NCI-H345 (cell line): ENCODE measurements around the gene DIAPH2.
"Not testable (repeated sequence)": the region's sequence is repeated elsewhere in the genome, so short reads cannot be mapped to it uniquely, and the experiment has no call there.

Experiments
- DNase-seq: peaks from one replicate; lab custom pipeline; 2025; lab: John Stamatoyannopoulos, UW

Gene DIAPH2

DNA sequence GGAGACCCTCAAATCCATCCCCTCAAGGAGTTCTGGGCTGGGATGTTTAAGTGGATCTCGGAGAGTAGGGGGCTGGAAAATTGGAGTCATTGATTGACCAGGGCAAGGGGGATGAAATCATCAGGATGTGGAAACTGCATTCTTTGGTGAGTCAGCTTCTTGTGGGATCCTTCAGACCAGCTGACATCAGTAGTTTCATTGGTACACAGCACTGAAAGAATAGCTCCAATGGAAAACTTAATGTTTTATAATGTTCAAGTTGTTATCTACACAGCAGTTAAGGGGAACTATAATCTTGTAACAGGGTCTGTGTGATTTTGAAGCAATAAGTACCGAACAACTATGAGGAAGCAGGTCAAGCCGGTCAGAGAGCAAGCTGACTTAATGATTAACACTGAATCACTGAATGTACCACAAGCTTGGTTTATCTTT, 705.1 kb downstream of the DIAPH2 start:
- no peak for DNase-seq

DNA sequence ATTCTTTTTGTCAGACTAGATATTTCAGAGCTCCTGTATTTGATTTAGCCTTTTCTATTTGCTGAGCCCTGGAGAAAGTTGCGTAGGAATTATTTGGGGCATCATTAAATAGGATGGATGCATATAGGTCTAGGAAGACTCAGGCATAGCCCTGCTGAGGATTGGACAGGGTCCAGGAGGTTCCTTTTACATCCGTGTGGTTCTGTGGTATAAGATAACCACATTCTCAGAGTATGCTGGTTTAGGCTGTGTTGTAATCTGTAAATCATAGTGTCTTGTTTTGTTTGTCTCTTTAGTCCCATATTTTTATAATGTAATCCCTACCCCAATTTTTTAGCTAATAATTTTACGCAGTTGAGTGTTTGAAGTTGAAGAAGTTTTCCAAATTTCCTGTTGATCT, 712.7 kb downstream of the DIAPH2 start:
- no peak for DNase-seq

DNA sequence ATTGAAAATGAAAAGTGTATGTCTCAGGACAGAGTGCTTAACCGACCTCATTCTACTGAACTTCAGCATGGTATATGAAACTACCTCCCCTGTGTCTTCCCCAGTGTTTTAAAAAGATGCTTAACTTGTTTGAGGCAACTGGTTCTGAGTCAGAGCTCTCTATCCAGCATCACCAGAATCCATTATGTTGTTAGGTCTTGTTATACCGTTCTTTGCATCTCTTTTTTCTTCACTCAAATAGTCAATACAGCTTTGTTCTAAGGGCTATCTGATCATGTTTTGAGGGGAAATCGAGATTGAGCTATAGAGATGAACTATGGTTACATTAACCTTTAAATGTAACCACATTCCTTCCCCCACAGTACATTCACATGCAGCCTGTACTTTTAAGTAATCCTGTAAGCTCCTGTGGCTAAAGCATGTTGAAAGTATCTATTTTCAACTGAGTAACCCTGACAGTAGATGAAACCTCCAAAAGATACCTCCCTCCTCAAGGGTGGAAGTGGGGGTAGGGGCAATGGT, 713.4 kb downstream of the DIAPH2 start:
- no peak for DNase-seq

DNA sequence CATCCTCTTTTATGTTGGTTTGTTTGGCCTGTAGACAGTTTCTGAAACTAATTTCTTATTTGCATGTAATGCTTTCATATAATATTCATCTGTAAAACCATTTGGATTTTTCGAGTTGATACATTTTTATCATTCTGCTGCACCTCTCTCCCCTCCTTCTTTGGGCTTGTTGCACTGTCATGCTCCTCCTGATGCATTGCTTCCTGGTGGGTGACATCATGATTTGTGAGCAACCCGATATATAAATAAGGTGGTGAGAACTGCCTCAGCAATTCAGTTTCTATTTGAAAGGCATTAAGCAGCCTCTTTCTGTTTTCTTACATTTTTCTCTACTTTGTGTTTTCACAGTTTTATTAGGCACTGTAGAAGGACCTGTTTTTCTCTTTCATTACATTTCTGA, 714.8 kb downstream of the DIAPH2 start:
- no peak for DNase-seq

DNA sequence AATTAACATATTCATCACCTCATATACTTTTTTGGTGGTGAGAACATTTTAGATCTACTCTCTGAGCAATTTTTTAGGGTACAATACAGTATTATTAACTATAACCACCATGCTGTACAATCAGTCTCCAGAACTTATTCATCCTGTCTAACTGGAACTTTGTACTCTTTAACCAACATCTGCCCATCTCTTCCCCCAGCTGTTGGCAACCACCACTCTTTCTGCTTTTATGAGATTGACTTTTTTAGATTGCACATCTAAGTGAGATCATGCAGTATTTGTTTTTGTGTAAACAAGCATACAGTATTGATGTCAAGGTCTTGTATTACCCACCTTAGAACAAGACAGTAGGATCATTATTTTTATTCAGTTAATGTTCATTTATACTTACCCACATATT, 715.9 kb downstream of the DIAPH2 start:
- no peak for DNase-seq

DNA sequence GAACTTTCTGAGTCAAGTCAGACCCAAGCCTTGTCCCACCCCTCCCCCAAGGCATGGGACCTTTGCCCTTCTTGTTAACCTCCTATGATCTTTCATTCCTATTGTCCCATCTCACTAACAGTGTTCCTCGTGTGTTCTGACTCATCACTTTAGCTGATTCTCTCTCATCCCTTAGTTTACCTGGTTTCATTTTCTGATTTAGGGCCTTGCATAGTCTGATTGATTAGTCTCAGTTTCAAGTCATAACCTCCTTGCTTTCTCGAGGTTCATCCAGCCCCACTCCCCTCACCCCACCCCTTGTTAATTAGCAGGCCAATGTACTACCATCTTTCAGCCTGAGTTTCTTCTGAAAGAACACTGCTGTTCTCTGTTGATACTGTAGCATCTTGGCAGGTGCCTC, 716.5 kb downstream of the DIAPH2 start:
- DNase-seq = no peak

DNA sequence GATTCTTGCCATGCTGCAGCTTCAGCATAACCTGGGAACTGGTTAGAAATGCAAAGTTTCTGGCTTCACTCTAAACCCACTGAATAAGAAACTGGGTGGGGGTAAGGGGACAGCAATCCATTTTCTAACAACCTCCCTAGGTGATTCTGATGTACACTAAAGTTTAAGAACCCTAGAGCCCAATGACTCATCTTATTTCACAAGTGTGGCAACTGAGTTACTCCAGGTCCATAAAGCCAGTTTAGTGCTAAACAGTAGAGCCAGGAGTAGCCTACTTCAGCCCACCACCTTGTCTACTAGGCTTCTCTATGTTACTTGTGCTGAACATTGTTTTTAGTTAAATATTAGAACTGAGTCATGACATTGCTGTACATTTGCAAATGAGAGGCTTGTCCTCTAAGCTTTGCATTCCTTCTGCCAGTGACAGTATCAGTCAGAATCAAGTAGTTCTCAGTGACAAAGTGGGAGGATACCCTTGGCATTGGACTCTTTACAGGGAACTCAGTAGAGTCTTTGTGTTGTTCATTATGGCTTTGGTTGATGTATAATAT, 717.0 kb downstream of the DIAPH2 start:
- DNase-seq = no peak

DNA sequence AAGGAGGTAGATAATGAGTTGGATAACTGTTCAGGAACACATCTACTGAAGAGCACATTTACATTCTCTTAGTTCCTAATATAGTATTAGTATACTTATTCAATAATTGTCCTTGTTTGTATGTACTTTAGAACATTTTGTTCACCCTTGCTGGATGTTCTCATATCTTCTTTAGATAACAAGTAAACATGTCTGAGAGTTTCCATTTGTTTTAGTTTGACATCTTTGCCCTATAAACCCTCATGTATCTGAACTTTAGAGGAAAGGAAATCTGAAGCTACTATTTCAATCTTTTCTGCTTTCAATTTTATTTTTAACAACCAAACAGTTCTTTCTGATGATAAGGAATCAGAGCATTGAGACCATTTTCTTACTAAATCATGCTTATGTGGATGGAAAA, 717.7 kb downstream of the DIAPH2 start:
- no peak for DNase-seq

DNA sequence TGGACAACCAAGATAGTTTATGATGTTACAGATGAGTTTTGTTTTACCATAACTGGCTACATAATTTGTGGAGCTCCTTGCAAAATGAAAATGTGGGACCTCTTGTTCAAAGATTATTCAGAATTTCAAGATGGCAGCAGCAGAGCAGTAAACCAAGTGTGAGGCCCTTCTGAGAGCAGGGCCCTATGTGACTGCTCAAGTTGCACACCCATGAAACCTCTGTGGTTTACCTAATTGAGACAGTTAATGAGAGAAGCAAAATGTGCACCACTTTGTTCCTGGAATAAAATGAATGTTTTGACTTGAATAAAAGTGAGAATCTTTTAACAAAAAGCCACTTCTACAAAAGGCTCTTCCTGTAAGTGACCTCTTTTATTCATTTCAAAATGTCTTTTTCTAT, 718.3 kb downstream of the DIAPH2 start:
- DNase-seq = no peak

DNA sequence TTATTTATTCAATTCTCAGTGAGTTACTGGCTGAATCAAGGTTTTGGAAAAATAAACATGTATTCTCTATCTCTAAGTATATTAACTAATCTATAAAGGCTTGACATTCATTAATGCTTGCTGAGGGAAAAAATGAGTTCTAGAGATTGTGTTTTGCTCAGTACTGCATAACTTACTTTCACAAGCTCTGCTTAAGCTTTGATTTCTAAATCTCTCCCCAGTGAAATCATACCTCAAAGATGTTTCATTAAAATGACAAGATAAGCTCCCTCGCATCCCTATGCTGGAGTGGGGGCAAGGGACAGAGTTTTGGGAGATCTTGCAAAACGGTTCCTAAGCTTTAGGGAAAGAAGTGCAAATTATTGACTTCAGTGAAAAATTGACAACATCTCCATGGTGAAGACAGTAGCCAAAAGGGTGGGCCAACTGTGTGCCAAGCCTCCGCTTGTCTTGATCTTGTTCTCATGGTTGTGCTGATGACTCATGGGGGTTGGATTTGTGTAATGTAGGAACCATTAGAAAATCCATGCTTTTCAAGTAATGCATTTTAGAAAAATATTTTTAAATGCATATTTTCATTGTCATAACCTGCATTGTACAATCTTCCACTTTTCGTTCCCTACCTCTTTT, 720.5 kb downstream of the DIAPH2 start:
- DNase-seq = no peak

DNA sequence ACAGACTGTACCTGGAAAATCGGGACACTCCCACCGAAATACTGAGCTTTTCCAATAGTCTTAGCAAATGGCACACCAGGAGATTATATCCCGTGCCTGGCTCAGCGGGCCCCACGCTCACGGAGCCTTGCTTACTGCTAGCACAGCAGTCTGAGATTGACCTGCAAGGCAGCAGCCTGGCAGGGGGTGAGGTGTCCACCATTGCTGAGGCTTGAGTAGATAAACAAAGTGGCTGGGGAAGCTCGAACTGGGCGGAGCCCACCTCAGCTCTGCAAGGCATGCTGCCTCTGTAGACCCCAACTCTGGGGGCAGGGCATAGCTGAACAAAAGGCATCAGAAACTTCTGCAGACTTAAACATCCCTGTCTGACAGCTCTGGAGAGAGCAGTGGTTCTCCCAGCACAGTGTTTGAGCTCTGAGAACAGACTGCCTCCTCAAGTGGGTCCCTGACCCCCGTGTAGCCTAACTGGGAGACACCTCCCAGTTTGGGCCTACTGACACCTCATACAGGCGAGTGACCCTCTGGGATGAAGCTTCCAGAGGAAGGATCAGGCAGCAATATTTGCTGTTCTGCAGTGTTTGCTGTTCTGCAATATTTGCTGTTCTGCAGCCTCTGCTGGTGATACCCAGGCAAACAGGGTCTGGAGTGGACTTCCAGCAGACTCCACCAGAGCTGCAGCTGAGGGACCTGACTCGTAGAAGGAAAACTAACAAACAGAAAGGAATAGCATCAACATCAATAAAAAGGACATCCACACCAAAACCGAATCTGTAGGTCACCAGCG, 725.2 kb downstream of the DIAPH2 start:
- DNase-seq = not testable (repeated sequence)

DNA sequence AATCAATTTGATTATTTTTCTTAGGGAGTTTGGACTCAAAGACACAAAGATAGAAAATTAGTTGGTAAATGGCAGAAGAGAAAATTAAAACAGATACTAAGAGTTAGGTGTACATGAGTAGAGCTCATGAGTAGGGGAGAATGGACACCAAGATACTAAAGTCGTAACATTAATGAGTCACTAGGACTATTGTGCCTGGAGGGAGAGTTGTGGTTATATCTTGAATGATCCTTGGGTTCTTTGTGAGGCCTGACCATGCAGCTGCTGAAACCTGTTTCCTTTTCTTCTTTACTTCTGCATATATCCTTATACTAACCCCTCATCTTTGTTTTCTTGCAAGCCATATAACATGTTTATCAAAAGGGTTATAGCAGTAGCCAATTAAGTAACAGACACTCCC, 731.8 kb downstream of the DIAPH2 start:
- no peak for DNase-seq

DNA sequence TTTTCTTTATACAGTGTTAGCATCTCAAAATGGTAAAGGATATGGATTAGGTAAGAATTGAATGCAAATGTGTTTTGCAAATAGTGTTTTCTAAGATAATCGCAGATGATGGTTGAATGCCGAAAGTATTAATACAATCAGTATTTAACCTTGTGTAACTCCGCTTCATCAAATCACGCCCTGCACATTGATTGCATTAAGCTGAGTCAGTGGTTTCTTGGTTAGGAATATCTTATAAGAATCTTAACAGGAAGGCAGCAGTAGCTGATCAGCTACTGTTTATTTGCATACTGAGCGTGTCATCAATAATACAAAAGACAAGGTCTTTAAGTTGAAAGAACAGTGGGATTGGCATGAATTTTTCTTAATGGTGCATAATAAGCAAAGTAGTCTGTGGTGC, 744.5 kb downstream of the DIAPH2 start:
- no peak for DNase-seq

DNA sequence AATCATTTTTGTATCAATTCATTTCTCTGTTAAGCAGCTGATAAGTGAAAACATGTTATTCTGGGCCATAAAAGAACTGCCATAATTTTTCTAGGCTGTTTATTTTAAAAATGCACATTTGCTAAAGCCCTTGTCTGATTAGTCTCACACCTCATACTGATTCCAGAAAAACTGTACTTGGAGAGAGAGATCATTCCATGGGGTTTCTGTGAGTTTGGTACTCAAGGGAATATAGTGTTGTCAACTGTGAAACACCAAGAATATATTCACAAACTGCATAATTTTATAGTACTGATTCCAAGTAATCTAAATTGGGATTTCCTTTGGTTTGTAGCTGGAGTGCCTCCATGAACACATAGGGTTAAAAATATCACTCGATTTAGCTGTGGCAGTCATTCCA, 746.6 kb downstream of the DIAPH2 start:
- DNase-seq = no peak

DNA sequence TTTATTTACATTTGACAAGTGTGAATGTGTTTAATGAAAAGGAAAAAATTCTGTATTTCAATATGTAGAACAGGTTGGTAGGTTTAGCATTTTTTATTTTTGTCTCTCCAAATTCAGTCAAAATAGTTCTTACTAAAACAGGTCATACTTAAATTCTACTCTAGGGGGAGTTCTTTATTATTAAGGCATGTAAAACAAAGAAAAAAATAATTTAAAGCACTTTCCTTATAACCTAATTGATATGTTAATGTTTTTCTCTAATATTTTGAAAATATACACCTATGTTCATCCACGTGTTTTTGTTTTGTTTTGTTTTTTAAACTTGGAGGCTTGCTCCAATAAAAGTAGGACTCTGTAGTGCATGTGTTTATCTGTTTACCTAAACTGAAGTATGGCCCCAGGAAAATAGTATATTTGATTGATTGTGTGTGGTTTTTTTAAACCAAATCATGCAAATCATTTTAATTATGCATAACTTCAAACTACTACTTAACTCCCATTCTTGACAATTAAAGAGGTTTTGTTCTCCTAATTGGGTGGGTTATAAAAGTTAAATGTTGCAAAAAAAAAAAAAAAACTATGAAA, 761.7 kb downstream of the DIAPH2 start:
- no peak for DNase-seq

DNA sequence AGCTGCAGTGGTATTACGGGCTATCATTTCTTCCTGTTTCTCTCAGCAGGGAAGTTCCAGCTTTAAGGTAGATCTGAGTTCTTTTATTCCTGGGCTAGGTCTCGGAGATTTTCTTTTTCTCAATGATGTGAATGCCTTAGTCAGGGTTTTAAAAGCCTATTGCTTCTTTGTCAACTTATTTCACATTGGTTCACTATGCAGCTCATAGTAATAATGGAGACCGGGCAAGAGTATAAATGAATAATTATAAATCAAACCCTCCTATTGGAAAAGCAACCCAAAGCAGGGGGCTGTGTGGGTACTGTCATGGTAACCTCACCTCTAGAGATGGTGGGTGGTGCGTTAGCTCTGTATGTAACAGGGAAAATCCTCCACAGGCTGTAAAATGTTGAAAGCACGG, 762.7 kb downstream of the DIAPH2 start:
- DNase-seq = no peak

DNA sequence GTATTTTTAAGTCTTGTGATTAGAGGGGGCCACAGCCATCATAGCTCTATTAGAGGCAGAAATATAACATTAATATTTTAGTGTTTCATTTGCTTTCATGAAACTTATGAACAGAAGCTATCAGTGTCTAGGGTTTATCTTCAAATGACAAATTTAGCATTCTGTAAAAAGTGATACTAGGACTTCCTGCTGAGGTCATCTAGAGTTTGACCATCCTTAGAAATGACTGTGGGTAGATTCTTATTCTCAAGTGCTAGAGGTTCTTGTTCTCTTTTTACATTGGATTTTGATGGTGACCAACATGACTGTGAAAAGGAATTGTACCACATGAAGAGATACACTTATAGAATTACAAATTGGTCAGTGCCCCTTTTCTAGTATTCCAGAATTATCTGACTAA, 767.6 kb downstream of the DIAPH2 start:
- DNase-seq = no peak

DNA sequence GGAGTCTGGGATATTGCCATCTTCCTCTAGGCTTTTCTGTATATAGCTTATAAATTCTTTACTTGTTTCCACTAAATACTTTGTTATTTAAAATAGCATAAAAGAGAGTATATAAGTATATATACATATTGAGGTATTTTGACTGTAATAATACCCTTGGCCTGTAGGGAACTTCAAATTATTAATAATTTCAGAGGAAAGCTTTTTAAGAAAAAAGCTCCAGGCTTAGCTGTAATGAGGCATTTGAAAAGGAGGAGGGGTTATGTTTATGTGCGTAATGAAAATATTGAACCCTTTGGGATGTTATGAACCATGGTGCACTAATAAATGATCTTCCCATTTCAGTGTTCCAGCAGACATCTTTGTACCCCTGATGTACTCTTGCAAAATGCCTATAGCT, 777.1 kb downstream of the DIAPH2 start:
- no peak for DNase-seq

DNA sequence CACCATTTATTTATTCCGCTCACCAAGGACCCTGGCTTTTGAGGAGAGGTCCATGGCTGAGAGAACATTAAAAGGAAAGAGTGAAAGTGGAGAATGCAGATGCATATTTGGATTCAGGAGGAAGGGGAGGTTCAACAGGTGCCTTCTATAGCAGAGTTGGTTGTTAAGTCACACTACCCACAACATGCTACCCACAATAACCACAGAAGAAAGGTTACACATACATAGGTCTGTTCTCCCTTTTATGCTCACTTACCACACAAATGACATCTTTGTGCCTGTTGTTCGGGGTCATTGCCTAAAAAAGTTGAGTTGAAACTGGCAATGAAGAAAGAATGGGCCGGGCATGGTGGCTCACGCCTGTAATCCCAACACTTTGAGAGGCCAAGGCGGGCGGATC, 786.4 kb downstream of the DIAPH2 start:
- DNase-seq = no peak

DNA sequence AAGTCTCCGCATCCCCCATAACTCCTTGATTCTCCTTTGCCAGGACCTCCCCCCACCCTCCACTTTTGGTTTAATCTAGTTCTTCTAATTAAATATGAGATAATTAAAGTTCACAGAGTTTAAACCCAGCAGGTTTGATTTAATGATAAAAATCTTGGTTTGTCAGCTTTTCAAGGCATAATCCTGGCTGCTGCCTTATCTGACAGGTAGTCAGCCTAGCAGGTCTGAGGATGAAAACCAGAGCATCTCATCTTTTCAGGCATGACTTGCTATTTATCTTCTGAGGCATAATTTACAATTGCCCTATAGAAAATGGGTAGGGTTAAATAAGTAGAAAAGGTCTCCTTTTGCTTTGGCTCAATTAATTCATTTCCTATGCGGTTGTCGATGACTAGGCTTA, 790.3 kb downstream of the DIAPH2 start:
- no peak for DNase-seq

DNA sequence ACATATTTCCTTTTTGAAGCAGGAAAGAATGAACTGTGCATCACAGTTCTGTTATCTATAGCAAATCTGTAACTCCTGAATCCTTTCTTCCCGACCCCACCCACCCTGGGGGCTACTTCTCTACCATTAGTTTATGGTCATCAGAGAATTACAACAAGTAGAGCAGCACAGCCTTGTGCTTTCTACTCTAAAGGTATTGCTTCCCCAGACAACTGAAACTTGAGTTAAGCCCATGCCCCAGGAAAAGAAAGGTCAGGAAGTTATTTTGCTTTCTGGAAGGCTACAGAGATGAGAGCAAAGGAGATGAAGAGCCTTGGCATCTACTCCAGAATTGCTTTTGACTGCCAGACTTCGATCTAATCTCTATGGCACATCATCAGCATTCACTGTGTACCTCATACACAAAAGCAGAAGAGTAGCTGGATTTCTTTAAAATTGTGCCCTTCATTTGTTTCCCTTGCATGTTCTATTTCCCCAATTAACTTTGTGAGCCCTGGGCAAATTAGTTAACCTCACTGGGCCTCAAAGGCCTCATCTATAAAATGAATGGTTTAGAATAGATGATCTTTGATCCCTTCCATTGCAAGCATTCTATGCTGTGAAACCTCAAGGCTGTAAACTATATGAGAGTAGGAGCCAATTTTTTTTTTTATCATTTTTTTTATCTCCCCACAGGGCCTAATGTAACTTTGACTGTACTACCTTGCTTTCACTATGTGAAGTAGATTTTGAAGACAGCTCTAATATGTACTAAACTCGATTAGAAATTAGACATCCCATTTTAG, 794.7 kb downstream of the DIAPH2 start:
- no peak for DNase-seq

DNA sequence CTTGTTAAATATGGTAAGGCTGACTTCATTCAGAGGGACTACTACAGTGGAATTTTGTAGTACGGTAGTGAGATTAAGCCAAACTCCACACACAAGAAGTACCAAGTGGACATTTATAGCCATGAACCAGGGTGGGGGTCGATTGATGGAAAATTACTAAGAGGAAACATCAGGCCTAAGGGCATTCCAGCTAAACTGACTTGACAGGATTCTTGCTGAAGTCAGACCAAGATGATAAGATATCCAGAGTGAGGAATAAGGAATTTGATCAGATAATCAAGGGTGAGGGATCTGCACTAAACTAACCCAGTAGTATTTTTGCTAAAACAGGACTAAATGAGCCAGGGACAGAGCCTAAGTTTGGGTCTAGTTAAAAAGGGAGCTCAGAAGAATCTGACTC, 796.6 kb downstream of the DIAPH2 start:
- no peak for DNase-seq
